Measurements from ENCODE around the gene GDPD5. TPM values are rescaled to one million over a fixed set of nuclear protein-coding genes. Genes with fewer than 3 reads are reported as not detected.
A peak's percentile ranks its signal among the peaks of the same experiment; 100 is the strongest.
"Not testable (repeated sequence)": the region's sequence is repeated elsewhere in the genome, so short reads cannot be mapped to it uniquely, and the experiment has no call there.

Gene GDPD5
- total and polyA plus RNA-seq, 9 donors: 12.8 to 33.2 (median 20.7) TPM

DNA sequence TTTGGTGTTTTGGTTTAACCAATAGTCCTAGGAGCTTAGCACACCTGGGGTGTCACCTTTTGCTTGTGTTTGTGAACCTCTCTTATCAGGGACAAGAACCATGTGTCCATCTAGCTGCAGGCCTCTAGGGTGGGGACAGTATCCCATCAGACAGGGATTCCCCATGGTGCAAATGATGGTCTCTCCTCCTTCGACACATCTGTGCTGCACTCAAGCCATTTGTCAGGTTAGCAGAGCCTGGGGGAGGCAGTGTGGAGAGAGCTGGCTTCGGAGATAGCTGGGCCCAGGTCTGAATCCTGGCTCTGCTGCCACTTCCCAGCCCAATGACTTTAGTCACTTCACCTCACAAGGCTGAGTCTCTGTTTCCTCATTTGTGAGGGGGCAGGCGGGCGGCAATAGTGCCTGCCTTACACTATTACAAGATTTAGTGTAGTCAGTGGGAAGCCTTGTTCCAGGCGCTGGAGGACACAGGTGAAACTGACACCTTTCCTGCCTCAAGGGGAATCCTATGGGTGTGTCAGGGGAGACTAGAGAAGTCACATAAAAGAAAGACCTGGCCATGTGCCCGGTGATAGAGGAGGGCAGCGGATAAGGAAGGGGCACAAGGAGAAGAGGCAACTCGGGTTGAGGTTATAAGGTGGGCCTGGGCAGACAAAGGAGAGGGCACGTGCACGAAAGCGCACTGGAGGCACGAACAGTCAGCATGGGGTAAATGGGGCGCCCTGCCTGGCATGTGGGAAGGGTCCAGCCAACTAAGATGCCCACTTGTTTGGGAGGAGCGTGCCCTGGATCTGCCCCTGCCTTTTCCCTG, 105.3 kb downstream of the GDPD5 start:
- H3K27ac ChIP-seq (ENCODE audit: low read length): no peak overlapping the region
- H3K4me3 ChIP-seq (ENCODE audit: low read length): no peak overlapping the region
- H3K27me3 ChIP-seq (ENCODE audit: control insufficient read depth, insufficient read depth, low read length): no peaks in the 10 kb centered on the region
- peaks cover 40% of the 10 kb centered on the region for H3K4me1 ChIP-seq (ENCODE audit: control insufficient read depth, insufficient read depth, low read length)
- WGBS (ENCODE audit: insufficient coverage): 84% methylated on average over 10 of the region's 14 CpGs
- no peaks in the 10 kb centered on the region for H3K9me3 ChIP-seq (replicated peaks; ENCODE audit: control insufficient read depth, low read depth, low read length)
- peaks cover 23% of the 10 kb centered on the region for H3K36me3 ChIP-seq (ENCODE audit: control insufficient read depth, insufficient read depth, low read length)
- DNase-seq: no peak

DNA sequence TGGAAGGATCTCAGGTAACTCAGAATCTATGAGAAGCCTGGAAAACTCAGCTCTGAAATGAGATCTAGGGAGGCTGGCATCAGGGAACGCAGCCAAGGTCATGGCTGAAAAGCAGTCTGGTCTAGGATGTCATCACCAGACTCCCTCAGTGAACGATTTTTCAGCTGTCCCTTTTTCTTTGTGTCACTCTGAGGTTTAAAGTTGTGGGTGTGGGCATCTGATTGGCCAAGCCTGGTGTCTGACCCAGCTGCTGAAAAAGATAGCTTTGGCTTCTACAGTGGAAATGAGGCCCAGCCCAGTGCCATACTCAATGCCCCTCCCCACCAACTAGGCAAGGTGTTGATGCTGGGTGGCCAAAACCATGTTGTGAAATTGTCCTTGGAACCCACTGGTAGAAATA, 111.9 kb downstream of the GDPD5 start:
- peaks cover 39% of the 10 kb centered on the region for H3K4me1 ChIP-seq (ENCODE audit: control insufficient read depth, insufficient read depth, low read length)
- H3K4me3 ChIP-seq (ENCODE audit: low read length): no peak overlapping the region
- peak; percentile 74 for DNase-seq
- peak overlapping the region; percentile 71 for H3K27ac ChIP-seq (ENCODE audit: low read length)
- no peaks in the 10 kb centered on the region for H3K9me3 ChIP-seq (replicated peaks; ENCODE audit: control insufficient read depth, low read depth, low read length)
- H3K36me3 ChIP-seq (ENCODE audit: control insufficient read depth, insufficient read depth, low read length): peaks cover 26% of the 10 kb centered on the region
- WGBS (ENCODE audit: insufficient coverage): 86% methylated on average over 1 of the region's 2 CpGs
- H3K27me3 ChIP-seq (ENCODE audit: control insufficient read depth, insufficient read depth, low read length): no peaks in the 10 kb centered on the region

DNA sequence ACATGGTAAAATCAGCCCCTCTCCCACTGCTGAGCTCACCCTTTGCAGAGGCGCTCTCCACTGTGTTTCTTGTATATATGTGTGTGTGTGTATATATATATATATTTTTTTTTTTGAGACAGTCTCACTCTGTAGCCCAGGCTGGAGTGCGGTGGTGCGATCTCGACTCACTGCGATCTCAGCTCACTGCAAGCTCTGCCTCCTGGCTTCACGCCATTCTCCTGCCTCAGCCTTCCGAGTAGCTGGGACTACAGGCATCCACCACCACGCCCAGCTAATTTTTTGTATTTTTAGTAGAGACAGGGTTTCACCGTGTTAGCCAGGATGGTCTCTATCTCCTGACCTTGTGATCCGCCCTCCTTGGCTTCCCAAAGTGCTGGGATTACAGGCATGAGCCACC, 112.6 kb downstream of the GDPD5 start:
- H3K27me3 ChIP-seq (ENCODE audit: control insufficient read depth, insufficient read depth, low read length); DNase-seq; H3K9me3 ChIP-seq (replicated peaks; ENCODE audit: control insufficient read depth, low read depth, low read length); H3K4me3 ChIP-seq (ENCODE audit: low read length): not testable (repeated sequence)
- WGBS (ENCODE audit: insufficient coverage): no CpG with 5 or more reads among the region's 10 CpGs
- Histone ChIP-seq H3K36me3 (ENCODE audit: control insufficient read depth, insufficient read depth, low read length) (peaks cover 31% of the 10 kb centered on the region), H3K4me1 (ENCODE audit: control insufficient read depth, insufficient read depth, low read length) (peaks cover 41% of the 10 kb centered on the region), H3K27ac (ENCODE audit: low read length) (peak overlapping the region; percentile 71)

DNA sequence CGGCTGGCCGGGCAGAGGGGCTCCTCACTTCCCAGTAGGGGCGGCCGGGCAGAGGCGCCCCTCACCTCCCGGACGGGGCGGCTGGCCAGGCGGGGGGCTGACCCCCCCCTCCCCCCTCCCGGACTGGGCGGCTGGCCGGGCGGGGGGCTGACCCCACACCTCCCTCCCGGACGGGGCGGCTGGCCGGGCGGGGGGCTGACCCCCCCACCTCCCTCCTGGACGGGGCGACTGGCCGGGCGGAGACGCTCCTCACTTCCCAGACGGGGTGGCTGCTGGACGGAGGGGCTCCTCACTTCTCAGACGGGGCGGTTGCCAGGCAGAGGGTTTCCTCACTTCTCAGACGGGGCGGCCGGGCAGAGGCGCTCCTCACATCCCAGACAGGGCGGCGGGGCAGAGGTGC, 115.8 kb downstream of the GDPD5 start:
- not testable (repeated sequence) for H3K27me3 ChIP-seq (ENCODE audit: control insufficient read depth, insufficient read depth, low read length); H3K27ac ChIP-seq (ENCODE audit: low read length); H3K9me3 ChIP-seq (replicated peaks; ENCODE audit: control insufficient read depth, low read depth, low read length); H3K4me3 ChIP-seq (ENCODE audit: low read length); DNase-seq
- Histone ChIP-seq H3K4me1 (ENCODE audit: control insufficient read depth, insufficient read depth, low read length) (peaks cover 28% of the 10 kb centered on the region), H3K36me3 (ENCODE audit: control insufficient read depth, insufficient read depth, low read length) (peaks cover 48% of the 10 kb centered on the region)
- WGBS (ENCODE audit: insufficient coverage): no CpG with 5 or more reads among the region's 33 CpGs

DNA sequence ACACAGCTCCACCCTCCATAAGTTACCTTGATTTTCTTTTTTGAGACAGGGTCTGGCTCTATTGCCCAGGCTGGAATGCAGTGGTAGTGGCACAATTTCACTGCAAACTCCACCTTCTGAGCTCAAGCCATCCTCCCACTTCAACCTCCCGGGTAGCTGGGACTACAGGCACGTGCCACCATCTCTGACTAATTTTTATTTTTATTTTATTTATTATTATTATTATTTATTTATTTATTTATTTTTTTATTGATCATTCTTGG, 116.9 kb downstream of the GDPD5 start:
- Histone ChIP-seq H3K36me3 (ENCODE audit: control insufficient read depth, insufficient read depth, low read length) (peaks cover 54% of the 10 kb centered on the region), H3K4me3 (ENCODE audit: low read length) (no peak overlapping the region), H3K27me3 (ENCODE audit: control insufficient read depth, insufficient read depth, low read length) (no peaks in the 10 kb centered on the region), H3K9me3 (replicated peaks; ENCODE audit: control insufficient read depth, low read depth, low read length) (no peaks in the 10 kb centered on the region), H3K4me1 (ENCODE audit: control insufficient read depth, insufficient read depth, low read length) (peaks cover 19% of the 10 kb centered on the region), H3K27ac (ENCODE audit: low read length) (no peak overlapping the region)
- WGBS (ENCODE audit: insufficient coverage): no CpG with 5 or more reads among the region's 2 CpGs
- DNase-seq: no peak

DNA sequence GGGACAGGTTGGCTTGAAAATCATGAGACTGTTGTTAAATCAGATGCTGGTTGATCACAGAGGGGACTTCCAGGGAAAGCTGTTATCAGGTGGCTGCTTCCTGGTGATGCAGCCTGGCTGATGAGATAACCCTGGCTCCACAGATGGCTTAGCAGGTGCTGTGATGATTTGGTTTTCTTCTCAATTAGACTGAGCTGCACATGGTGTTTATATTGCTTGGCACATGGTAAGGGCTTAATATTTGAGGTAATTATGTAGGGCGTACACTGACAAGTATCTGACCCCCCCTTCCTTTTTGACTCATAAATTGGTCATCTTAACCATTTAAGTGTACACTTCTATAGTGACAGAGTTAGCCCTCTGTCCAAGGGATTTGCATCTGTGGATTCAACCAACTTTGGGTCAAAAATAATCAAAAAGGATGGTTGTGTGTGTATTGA, 119.4 kb downstream of the GDPD5 start:
- H3K36me3 ChIP-seq (ENCODE audit: control insufficient read depth, insufficient read depth, low read length): peaks cover 66% of the 10 kb centered on the region
- H3K4me1 ChIP-seq (ENCODE audit: control insufficient read depth, insufficient read depth, low read length): peaks cover 9% of the 10 kb centered on the region

DNA sequence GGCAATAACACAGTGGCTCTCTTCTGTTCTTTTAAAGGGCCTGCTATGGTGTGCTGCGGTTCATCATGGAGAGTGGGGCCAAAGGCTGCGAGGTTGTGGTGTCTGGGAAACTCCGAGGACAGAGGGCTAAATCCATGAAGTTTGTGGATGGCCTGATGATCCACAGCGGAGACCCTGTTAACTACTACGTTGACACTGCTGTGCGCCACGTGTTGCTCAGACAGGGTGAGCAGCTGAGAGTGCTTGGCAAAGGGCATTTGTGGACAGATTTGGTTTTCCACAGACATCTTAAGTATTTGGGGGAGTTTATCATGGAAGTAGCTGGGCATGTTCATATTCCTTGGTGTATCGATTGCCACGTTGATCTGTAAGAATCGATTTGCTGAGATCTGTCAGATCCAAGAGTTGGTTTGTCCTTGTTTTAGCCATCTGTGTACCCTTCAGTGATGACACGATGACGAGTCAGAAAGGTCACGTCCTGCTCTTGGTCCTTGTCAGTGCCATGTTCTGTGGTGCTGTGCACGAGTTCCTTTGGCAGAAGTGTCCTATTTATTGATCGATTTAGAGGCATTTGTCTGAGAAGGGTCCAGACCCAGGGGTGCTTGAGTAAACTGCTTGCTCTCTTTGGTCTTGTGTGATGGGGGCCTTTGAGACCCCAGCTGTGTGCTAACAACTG, 121.6 kb downstream of the GDPD5 start:
- H3K4me1 ChIP-seq (ENCODE audit: control insufficient read depth, insufficient read depth, low read length): peaks cover 17% of the 10 kb centered on the region
- H3K4me3 ChIP-seq (ENCODE audit: low read length): no peak overlapping the region
- WGBS (ENCODE audit: insufficient coverage): 89% methylated on average over 15 of the region's 15 CpGs
- no peak overlapping the region for H3K27ac ChIP-seq (ENCODE audit: low read length)
- no peaks in the 10 kb centered on the region for H3K27me3 ChIP-seq (ENCODE audit: control insufficient read depth, insufficient read depth, low read length)
- H3K36me3 ChIP-seq (ENCODE audit: control insufficient read depth, insufficient read depth, low read length): peaks cover 72% of the 10 kb centered on the region
- no peaks in the 10 kb centered on the region for H3K9me3 ChIP-seq (replicated peaks; ENCODE audit: control insufficient read depth, low read depth, low read length)
- DNase-seq: no peak

More for the DNA sequence above, 119.4 kb downstream of the GDPD5 start:
- WGBS (ENCODE audit: insufficient coverage): no CpG with 5 or more reads among the region's 1 CpG
- H3K9me3 ChIP-seq (replicated peaks; ENCODE audit: control insufficient read depth, low read depth, low read length): no peaks in the 10 kb centered on the region
- no peak overlapping the region for H3K4me3 ChIP-seq (ENCODE audit: low read length)
- DNase-seq: no peak
- no peak overlapping the region for H3K27ac ChIP-seq (ENCODE audit: low read length)
- H3K27me3 ChIP-seq (ENCODE audit: control insufficient read depth, insufficient read depth, low read length): no peaks in the 10 kb centered on the region

DNA sequence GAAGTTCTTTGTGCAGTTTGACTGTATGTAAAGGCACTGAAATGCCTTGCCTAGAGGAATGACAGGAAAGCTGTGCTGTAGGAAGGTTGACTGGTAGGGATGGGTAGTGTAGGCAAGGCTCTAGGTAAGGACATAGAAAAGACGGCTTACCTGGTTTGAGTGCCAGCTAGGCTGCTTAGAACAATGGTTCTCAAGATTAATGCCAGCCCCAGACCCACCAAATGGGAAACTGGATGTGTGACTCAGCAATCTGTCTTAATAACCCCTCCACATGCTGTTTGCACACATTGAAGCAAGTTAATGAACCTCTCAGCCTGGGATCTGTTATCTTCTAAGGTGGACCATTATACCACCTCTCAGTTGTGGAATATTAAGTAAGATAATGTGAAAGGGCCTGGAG, 122.7 kb downstream of the GDPD5 start:
- no peak for DNase-seq
- Histone ChIP-seq H3K9me3 (replicated peaks; ENCODE audit: control insufficient read depth, low read depth, low read length) (no peaks in the 10 kb centered on the region), H3K36me3 (ENCODE audit: control insufficient read depth, insufficient read depth, low read length) (peaks cover 64% of the 10 kb centered on the region), H3K27me3 (ENCODE audit: control insufficient read depth, insufficient read depth, low read length) (no peaks in the 10 kb centered on the region), H3K27ac (ENCODE audit: low read length) (no peak overlapping the region), H3K4me1 (ENCODE audit: control insufficient read depth, insufficient read depth, low read length) (peaks cover 15% of the 10 kb centered on the region), H3K4me3 (ENCODE audit: low read length) (no peak overlapping the region)
- 80% methylated on average over 1 of the region's 1 CpG for WGBS (ENCODE audit: insufficient coverage)

DNA sequence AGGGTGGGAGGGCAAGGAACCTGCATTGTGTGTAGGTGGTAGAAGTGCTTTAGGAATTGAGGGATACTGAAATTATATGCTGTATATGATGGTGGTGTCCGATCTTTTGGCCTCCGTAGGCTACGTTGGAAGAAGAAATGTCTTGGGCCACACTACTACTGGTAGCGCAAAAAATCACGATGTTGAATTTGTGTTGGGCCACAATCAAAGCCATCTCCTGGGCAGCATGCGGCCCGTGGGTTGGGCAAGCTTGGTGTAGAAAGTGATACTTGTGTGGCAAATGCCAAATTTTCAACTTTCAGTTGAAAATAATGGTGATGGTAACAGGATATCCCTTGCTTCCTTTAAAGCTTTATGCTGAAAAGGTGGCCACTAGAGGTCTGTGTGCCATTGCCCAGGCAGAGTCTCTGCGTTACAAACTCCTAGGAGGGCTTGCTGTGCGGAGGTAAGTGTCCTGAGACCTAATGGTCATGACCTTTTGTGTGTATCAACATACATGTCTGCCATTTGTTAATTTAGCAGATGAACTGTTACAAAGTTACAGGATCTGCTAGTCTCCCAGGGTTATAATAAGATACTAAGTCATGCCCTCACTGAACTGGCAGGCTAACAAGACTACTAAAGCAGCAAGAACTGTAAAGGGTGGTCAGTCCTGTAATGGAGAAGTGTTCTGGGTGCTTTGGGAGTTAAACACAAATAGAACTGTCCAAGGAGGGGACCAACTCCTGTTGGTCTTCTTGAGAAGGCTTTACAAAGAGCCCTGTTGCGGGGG, 123.6 kb downstream of the GDPD5 start:
- no peaks in the 10 kb centered on the region for H3K27me3 ChIP-seq (ENCODE audit: control insufficient read depth, insufficient read depth, low read length)
- 85% methylated on average over 8 of the region's 10 CpGs for WGBS (ENCODE audit: insufficient coverage)
- peaks cover 15% of the 10 kb centered on the region for H3K4me1 ChIP-seq (ENCODE audit: control insufficient read depth, insufficient read depth, low read length)
- no peak overlapping the region for H3K4me3 ChIP-seq (ENCODE audit: low read length)
- peaks cover 60% of the 10 kb centered on the region for H3K36me3 ChIP-seq (ENCODE audit: control insufficient read depth, insufficient read depth, low read length)
- H3K27ac ChIP-seq (ENCODE audit: low read length): no peak overlapping the region
- DNase-seq: no peak
- no peaks in the 10 kb centered on the region for H3K9me3 ChIP-seq (replicated peaks; ENCODE audit: control insufficient read depth, low read depth, low read length)
